HG03103 (cell line): ENCODE data around the gene SMARCA2.
A peak's percentile ranks its signal among the peaks of the same experiment; 100 is the strongest.

Experiments
- ATAC-seq: cut with Tn5 transposase; IDR thresholded peaks from one replicate; pipeline ENCODE4 v1.9.1; 2021; ENCODE audit warnings: low read depth; ENCODE audit not compliant: unreplicated experiment

Gene SMARCA2

GRCh38 chr9:2236850-2237249, 221.7 kb downstream of the SMARCA2 start:
- ATAC-seq: no peak

DNA sequence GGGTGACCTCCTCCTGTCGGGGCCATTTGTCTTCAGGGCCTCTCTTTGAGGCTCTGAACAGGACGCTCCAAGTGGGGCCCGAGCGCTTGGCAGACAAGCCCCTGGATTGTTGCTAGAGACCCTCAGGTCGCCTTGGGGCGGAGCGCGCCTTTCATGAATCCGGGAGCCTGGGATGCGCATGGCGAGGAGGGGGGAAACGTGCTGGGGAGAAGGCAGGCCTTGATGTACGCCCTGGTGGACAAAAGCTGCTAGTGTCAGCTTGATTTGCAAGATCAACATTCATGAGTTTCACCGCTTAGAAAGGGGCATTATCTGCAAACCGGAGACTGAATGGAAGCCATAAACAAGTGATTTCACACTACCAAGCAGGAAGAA, 226.3 kb downstream of the SMARCA2 start:
- no peak for ATAC-seq

- peak; percentile 78 for ATAC-seq
These were observed 226.9 kb downstream of the SMARCA2 start for GRCh38 chr9:2241836-2242741.

DNA sequence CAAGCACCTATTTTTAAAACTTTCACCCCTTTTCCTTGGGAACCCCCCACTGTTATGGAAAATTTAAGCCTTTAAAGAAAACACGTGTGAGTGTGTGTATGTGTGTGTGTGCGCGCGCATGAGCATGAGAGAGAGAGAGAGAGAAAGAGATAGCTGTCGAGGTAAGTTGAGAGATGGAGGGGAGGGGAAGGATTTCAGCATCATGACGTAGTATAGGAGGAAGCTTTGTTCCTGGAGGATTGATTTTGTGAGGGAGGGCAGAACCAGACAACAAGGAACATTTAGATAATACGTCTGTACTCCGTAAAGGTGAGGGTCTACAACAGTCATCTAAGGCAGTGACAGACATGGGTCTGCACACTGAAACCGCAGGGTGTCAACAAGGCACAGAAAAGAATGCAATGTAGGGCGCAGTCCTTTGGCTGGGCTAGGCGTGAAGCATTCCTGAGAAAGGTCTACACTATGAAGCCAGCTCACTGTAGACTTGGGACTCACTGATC, 227.7 kb downstream of the SMARCA2 start:
- no peak for ATAC-seq
